GM21360 (cell line): Measurements from ENCODE around the gene LARP4B.

ENCODE experiments used
- ATAC-seq: cut with Tn5 transposase; IDR thresholded peaks from one replicate; pipeline ENCODE4 v1.9.1; 2021; ENCODE audit warnings: mild to moderate bottlenecking, moderate library complexity; ENCODE audit not compliant: unreplicated experiment

The LARP4B gene

DNA sequence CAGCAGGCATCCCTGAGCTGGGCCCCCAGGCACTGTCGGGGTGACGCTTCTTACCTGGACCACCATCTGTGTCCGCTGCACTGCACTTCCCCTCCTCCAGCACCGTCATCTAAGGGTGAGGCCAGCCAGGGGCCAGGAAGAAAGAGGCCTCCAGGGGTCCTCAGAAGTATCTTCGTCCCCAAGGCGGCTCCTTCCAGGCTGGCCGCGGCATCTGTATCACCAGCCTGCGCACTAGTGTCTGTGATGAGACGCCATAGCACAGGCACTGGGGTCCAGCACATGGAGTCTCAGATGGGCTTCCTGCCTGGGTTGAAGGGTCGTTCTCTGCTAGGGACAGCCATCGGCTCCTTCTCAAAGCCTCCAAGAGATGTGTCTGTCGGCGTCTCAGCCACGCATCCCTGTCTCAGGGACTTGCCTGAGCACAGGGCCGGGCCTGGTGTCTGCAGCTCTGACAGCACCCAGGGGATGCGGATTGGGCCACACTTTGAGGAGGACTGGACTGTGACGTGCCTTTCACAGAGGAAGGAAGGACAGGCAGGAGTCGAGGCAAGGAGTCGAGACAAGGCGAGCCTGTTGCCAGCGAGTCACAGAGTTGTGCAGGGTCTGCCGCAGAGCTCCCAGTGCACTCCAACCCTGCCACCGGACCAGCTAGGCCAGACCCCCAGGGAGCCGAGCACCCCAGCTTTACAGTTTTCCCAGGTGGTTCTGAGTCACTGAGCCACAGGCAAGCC, 140.5 kb downstream of the LARP4B start:
- ATAC-seq: no peak

DNA sequence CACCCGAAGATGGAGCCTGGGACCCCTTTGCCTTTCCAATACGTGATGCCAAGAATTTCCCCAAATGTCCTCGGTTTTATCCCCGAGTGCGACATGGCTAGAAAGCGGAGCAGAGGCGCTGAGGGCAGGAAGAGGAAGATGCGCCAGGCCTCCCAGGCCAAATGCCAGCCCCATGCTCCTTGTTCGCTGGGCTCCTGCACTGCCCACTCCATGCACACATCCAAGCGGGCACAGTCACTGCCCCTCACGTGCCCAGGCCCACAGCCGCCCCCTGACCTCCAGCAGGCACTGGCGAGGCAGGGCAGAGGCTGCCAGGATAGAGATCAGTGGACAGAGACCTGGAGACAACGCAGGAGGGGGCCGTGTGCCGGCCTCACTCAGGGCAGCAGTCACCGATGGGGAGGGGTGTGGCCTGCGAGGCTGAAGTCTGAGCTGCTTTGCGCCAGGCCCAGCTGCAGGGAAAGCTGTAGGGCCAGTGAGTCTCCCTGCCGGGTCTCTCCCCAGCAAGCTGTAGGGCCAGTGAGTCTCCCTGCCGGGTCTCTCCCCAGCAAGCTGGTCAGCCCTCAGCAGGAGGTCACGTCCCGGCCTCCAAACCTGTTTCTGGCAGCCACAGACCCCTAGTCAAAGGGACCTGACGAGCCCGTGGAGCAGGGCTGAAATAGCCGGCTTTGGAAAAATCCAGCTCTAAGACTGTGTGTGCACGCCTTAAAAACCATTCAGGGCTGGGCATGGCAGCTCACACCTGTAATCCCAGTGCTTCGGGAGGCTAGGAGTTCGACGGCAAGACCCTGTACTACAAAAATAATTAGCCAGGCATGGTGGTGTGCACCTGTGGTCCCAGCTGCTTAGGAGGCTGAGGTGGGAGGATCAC, 141.4 kb downstream of the LARP4B start:
- no peak for ATAC-seq

DNA sequence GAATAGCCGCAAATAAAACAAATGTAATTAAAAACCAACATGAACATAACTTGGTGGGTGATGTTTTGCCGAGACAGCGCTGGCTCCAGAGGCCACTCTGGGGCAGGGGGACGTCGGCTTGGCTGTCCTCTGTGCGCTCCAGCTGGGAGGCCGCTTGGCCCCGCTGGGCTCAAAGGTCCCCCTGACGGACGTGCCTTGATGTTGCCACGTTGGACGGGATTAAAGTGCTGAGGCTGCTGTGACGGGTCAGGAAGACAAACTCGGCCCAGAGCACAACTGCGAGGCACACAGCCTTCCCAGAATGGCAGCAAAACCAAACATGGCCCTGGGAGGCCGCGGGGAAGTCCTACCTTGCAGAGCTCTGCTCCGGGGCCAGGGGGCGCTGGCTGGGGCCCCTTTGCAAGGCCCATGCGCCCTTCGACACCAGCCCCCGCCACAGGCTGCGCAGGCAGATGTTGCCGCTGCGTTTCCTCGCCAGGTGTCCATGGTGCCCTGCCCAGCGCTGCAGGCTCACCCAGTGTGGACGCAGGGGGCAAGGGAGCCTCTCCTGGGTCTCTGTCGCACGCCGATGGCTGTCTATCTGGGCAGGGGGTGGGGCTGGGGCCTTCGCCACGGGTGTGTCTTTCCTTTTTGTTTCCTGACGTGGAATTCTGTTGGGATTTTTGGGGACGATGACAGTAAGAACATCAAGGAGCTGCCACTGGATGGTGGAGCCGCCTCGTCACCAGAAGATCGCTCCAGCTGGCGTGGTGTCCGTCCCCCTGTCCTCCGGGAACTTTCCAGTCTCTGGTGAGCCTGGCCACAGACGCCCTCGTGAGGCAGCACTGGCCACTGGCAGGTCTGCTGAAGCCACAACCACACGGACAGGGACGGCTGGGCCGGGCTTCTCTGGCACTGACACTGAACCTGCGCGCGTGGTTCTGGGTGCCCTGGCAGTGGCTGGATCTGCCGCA, 142.4 kb downstream of the LARP4B start:
- no peak for ATAC-seq

DNA sequence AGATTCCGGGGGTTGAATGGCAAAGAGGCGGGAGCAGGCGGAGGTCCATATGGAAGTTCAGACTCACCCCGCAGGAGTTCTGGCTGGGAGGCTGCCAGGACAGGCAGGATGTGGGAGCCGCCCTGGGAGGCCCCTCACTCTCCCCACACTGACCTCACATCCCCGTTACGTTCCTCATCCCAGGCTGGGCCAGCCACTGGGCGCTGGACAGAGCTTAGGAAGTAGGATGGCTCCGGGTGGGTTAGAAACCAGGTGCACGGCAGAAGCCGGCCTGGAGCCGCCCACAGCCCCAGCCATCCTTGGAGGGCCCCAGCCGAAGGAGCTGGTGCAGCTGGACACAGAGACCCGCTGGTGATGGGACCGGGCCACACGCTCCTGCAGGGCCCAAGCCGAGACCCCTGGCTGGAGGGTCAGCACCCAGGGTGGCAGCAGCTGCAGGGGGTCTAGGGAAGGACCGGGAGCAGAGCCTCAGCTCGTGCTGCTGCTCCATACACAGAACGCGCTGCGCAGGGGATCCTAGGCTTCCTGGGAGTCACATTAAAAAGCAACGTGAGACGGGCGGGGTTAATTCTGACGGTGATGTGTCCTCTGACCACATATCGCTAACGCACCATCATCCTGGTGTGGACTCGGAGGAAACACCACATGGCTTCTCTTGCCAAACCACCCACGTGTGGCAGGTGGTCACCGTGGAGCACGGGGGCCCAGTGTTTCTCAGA, 143.4 kb downstream of the LARP4B start:
- no peak for ATAC-seq

- no peak for ATAC-seq
These were observed 144.7 kb downstream of the LARP4B start for GRCh38 chr10:786633-787474.

DNA sequence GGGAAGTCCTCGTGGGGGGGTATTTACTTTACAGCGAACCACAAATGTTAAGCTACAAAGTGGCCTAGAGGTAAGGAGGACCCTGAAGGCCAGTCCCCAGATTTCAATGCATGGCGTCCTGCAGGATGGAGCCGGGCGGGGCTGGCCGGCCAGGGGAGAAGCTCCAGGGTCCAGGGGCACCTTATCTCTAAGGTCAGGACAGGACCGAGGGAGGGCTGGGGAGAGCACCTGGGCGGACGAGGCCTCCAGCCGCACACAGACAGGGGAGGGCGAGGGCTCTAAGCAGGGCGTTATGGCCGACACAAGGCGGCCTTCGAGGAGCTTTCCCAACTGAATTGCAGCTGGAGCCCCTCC, 145.7 kb downstream of the LARP4B start:
- no peak for ATAC-seq

DNA sequence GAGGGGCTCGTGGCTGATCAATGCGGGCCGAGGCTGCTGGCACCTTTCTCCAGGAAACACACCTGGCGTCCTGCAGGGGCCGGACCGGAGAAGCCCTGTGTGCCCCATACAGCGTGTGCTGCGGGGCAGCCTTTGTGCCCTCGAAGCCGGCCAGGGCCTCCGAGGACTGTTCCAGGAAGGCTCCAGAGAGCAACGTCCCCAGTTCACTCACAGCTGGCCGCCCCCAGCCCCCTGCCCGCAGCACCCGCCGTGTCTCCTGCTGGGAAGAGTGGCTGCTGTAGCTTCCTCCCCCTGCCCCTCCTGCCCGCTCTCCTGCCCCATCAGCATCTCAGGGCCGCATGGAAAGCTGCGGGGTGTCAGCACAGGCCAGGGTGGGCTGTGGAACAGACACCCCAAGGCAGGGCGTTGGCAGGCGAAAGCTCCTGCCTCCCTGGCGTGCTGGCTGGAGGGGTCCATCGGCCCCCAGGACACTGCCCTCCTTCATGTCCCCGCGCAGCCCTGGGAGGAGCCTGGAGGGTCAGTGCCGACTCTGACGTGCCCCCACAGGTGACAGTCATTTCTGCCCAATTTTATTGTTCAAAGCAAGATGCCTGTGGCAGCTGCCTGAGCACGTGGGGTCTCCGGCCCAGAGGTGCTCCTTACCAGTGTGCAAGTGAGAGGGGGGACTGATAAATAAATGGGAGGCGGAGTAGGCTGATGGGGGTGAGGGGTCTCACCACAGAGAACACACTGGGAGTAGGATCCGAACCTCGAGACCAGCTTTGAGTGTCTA, 146.2 kb downstream of the LARP4B start:
- ATAC-seq: no peak

- no peak for ATAC-seq
These were observed 147.0 kb downstream of the LARP4B start for GRCh38 chr10:784403-785088.

- no peak for ATAC-seq
These were observed 148.5 kb downstream of the LARP4B start for GRCh38 chr10:782751-783648.

DNA sequence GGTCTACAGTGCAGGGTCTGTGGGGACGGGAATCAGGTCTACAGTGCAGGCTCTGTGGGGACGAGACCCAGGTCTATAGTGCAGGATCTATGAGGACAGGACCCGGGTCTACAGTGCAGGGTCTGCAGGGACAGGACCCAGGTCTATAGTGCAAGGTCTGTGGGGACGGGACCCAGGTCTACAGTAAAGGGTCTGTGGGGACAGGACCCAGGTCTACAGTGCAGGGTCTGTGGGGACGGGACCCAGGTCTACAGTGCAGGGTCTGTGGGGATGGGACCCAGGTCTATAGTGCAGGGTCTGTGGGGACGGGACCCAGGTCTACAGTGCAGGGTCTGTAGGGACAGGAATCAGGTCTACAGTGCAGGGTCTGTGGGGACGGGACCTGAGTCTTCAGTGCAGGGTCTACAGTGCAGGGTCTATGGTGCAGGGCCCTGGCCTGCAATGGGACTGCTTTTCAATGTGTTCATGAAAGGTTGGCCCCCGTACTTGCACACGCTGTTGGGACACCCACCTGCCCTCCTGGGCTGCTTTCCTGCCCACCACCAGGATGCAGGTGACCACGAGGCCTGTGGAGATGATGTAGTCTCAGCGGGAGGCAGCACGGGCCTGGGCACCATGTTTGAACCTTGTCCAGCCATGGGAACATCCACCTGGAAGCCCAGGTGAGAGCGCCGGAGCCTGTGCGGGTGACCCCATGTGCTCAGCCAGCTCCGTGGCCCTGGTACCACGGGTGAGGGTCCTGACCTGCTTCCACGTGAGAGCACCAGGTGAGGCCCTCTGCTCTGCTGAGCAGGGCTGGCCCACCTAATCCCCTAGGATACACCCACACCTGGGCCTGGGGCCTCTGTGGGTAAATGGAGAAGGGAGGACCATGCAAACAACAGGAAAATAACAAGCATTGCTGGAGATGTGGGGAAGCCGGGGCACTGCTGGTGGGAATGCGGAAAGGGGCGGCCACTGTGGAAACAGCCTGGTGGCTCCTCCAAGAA, 150.7 kb downstream of the LARP4B start:
- no peak for ATAC-seq

- ATAC-seq: no peak
These were observed 152.7 kb downstream of the LARP4B start for GRCh38 chr10:778626-779330.

DNA sequence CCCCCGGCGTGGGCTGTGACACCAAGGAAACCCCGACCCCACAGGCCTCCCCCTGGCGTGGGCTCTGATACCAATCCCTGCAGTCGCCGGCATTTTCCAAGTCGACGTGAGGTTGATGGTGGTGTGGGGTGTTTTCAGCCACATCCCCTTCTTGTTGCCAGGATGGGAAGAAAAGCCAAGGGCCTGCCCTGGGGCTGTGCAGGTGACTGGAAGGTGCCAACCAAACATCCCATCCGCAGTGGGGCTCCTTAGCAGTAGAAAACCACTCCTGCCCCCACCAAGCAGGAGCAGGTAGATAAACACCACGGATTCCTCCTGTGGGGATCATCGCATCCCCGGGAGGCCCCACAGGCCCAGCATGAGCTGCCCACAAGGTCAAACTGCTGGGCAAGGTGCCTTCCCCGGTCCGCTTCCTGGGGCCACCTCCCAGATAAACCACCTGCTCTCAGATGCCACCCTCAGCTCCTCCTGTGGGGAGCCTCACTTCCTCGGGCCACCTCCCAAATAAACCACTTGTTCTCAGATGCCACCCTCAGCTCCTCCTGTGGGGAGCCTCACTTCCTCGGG, 153.5 kb downstream of the LARP4B start:
- no peak for ATAC-seq

- ATAC-seq: no peak
These were observed 154.7 kb downstream of the LARP4B start for GRCh38 chr10:776772-777171.

DNA sequence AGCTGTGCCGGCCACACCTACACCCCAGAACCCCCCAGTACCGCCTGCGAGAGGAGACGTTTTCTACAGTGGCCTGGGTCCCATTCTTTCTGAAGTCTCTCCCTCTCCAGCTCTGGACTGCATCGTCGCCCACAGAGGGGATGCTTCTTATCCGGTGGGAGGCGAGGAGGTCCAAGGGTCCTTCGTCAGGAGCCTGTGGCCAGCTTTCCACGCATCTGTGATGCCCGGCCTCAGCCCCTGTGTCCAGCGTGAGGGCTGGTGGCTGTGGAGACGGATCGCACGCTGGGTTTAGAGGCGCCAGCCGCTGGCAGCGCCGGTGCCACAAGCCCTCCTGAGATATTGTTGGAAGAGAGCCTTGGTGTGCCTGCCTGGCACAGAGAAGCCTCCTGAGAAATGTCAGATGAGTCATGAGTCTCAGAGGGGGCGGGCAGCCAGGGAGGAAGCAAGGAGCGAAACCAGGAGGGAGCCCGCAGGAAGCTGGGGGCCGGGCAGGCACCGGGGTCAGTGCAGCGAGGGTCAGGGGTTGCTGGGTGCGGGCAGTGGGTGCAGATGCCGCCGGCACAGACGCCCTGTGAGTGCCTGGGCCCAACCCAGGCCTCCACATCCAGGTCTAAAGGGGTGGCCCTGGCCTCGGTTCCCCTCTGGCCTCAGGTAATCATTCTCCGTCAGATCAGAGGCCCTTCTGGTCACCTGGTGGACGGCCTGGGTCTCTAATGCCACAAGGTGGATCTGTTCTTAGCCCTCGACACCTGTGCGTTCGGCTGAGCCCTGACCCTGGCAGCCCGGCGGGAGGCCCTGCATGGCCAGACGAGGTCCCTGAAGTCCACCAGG, 156.0 kb downstream of the LARP4B start:
- no peak for ATAC-seq
